Activated naive CD8-positive, alpha-beta T cell treated with anti-CD3 and anti-CD28 coated beads, Interleukin-2, amount 10 ng/mL, durations not matched to agents 7 days and 5 days (primary cell): Measurements from ENCODE around the gene SLBP. TPM values are rescaled to one million over a fixed set of nuclear protein-coding genes. Genes with fewer than 3 reads are reported as not detected.
"Not testable (repeated sequence)": the region's sequence is repeated elsewhere in the genome, so short reads cannot be mapped to it uniquely, and the experiment has no call there.

ENCODE experiments used
- ATAC-seq: fragments of 150-1000 bp; cut with Tn5 transposase; one replicate; pipeline ENCODE4 v1.10.0; 2021; ENCODE audit warnings: low read depth, moderate library complexity
- POLR2A ChIA-PET: fragments of 350-600 bp; sonication (Branson Sonifier 250); formaldehyde crosslinking; loops from one replicate; lab custom pipeline; 2021; ENCODE audit warnings: antibody characterized with exemption; lab: Charles Lee
- DNase-seq: peaks from one replicate; pipeline ENCODE4 v3.0.0; 2021
- H3K27ac Mint-ChIP-seq: one replicate; pipeline ENCODE4 v1.8.0; 2022; ENCODE audit warnings: mild to moderate bottlenecking, mixed read lengths
- H3K27me3 Mint-ChIP-seq: one replicate; pipeline ENCODE4 v1.8.0; 2022; ENCODE audit warnings: mild to moderate bottlenecking, moderate library complexity, mixed read lengths
- H3K36me3 Mint-ChIP-seq: one replicate; pipeline ENCODE4 v1.8.0; 2021; ENCODE audit warnings: mild to moderate bottlenecking, mixed read lengths
- H3K4me1 Mint-ChIP-seq: one replicate; pipeline ENCODE4 v1.8.0; 2021; ENCODE audit warnings: mixed read lengths
- H3K4me3 Mint-ChIP-seq: one replicate; pipeline ENCODE4 v1.8.0; 2022; ENCODE audit warnings: mild to moderate bottlenecking, moderate library complexity, mixed read lengths
- H3K9me3 Mint-ChIP-seq: one replicate; pipeline ENCODE4 v1.8.0; 2021; ENCODE audit warnings: mixed read lengths
- total RNA-seq, 2 experiments: library from RNA; stranded (reverse); gene quantifications; one replicate each; pipeline ENCODE4 v1.2.3, GENCODE V29; 2021

SLBP gene
- total RNA-seq, 2 experiments from 2014 or later, result 99.7 to 103 TPM

- ATAC-seq, result no peak
- Mint-ChIP-seq H3K4me3 (no peak overlapping the region), H3K9me3 (no peaks in the 10 kb centered on the region), H3K27me3 (no peaks in the 10 kb centered on the region), H3K4me1 (peaks cover 49% of the 10 kb centered on the region), H3K36me3 (peaks cover 34% of the 10 kb centered on the region), H3K27ac (no peak overlapping the region)
- DNase-seq, result no peak
- POLR2A ChIA-PET, result interaction anchor here (1.7 kb wide), 1 partner anchor 15 kb away, joined by 6 read pairs; the partner anchor contains the start of genes TACC3 and TMEM129
Measured at GRCh38 chr4:1705732-1706131, 6.4 kb downstream of the SLBP start.

GRCh38 chr4:1703867-1704266 lies 8.3 kb downstream of the SLBP start:
- Mint-ChIP-seq H3K9me3 (no peaks in the 10 kb centered on the region), H3K4me3 (no peak overlapping the region), H3K27ac (peak overlapping the region; percentile 45), H3K27me3 (no peaks in the 10 kb centered on the region), H3K36me3 (peaks cover 33% of the 10 kb centered on the region), H3K4me1 (peaks cover 37% of the 10 kb centered on the region)
- POLR2A ChIA-PET, result interaction anchor here (1.0 to 1.2 kb wide), 2 partner anchors 9 to 19 kb away, joined by 3 read pairs; partner anchors contain the start of gene SLBP
- ATAC-seq (no peak), DNase-seq (no peak)

DNA sequence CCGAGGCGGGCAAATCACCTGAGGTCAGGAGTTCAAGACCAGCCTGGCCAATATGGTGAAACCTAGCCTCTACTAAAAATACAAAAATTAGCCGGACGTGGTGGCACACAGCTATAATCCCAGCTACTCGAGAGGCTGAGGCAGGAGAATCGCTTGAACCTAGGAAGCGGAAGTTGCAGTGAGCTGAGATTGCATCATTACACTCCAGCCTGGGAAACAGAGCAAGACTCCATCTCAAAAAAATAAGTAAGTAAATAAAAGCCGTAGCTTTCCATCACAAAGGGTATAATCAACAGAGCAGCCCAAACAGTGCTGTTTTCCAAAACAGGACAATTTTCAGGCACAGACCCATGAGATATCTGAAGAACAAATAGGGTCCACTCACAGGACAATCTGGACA lies 10.4 kb downstream of the SLBP start:
- not testable (repeated sequence) for H3K9me3 Mint-ChIP-seq, DNase-seq, H3K27me3 Mint-ChIP-seq, H3K27ac Mint-ChIP-seq, H3K4me3 Mint-ChIP-seq, ATAC-seq
- H3K36me3 Mint-ChIP-seq, result peaks cover 30% of the 10 kb centered on the region
- peaks cover 27% of the 10 kb centered on the region for H3K4me1 Mint-ChIP-seq
- POLR2A ChIA-PET, result interaction anchor here (0.7 to 1.4 kb wide), 2 partner anchors 10 to 42 kb away, joined by 5 to 7 read pairs; partner anchors contain the start of gene SLBP

DNA sequence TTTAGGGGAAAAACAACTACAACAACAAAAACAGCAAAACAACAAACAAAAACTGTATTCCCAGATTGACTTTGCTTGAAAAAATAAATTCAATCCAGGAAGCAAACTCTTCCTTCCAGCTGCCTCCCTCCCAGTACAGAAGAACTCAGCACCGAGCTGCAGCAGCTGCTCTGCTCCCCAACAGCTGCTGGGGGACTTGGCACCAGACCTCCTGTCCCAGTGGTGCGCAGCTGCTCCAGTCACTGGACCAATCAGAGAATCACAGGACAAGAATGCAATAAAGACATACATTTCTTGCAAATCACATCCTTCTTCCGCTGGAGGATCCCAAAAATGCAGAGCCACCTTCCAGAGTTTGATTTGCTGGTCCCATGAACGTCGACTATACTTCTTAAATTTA lies 16.2 kb downstream of the SLBP start:
- no peak overlapping the region for H3K4me3 Mint-ChIP-seq
- H3K27ac Mint-ChIP-seq, result no peak overlapping the region
- ATAC-seq, result no peak

GRCh38 chr4:1693131-1693896 lies 18.8 kb downstream of the SLBP start:
- Mint-ChIP-seq H3K4me1 (peaks cover 3% of the 10 kb centered on the region), H3K36me3 (peaks cover 31% of the 10 kb centered on the region), H3K27me3 (no peaks in the 10 kb centered on the region), H3K27ac (peak overlapping the region; percentile 49), H3K9me3 (no peaks in the 10 kb centered on the region), H3K4me3 (no peak overlapping the region)
- peak; percentile 93 for ATAC-seq
- POLR2A ChIA-PET, result interaction anchor here (1.0 to 3.5 kb wide), 5 partner anchors 16 to 36 kb away, joined by 7 to 49 read pairs (median 14); partner anchors contain the start of genes SLBP, TACC3 and TMEM129
- peak; percentile 78 for DNase-seq

More for the DNA sequence above, 16.2 kb downstream of the SLBP start:
- POLR2A ChIA-PET, result interaction anchor here (0.7 kb wide), 1 partner anchor 974 kb away, joined by 4 read pairs; no protein-coding TSS in a partner anchor
- Mint-ChIP-seq H3K9me3 (no peaks in the 10 kb centered on the region), H3K27me3 (no peaks in the 10 kb centered on the region), H3K36me3 (peaks cover 33% of the 10 kb centered on the region), H3K4me1 (peaks cover 6% of the 10 kb centered on the region)
- DNase-seq, result no peak

GRCh38 chr4:1691737-1692373 lies 20.3 kb downstream of the SLBP start:
- POLR2A ChIA-PET, result interaction anchor here (1.1 to 3.5 kb wide), 2 partner anchors 20 to 30 kb away, joined by 7 to 49 read pairs; partner anchors contain the start of genes SLBP, TACC3 and TMEM129
- peaks cover 26% of the 10 kb centered on the region for H3K36me3 Mint-ChIP-seq
- DNase-seq (no peak), ATAC-seq (no peak)
- H3K27me3 Mint-ChIP-seq, result no peaks in the 10 kb centered on the region
- H3K4me1 Mint-ChIP-seq, result peaks cover 3% of the 10 kb centered on the region
- H3K4me3 Mint-ChIP-seq, result no peak overlapping the region
- no peak overlapping the region for H3K27ac Mint-ChIP-seq
- H3K9me3 Mint-ChIP-seq, result no peaks in the 10 kb centered on the region

- DNase-seq, result no peak
- H3K36me3 Mint-ChIP-seq, result peaks cover 23% of the 10 kb centered on the region
- H3K9me3 Mint-ChIP-seq, result no peaks in the 10 kb centered on the region
- peaks cover 3% of the 10 kb centered on the region for H3K4me1 Mint-ChIP-seq
- H3K27me3 Mint-ChIP-seq, result no peaks in the 10 kb centered on the region
- no peak for ATAC-seq
- no peak overlapping the region for H3K4me3 Mint-ChIP-seq
- POLR2A ChIA-PET, result no interaction called here
- H3K27ac Mint-ChIP-seq, result peak overlapping the region; percentile 53
Measured at GRCh38 chr4:1690698-1691097, 21.4 kb downstream of the SLBP start.

DNA sequence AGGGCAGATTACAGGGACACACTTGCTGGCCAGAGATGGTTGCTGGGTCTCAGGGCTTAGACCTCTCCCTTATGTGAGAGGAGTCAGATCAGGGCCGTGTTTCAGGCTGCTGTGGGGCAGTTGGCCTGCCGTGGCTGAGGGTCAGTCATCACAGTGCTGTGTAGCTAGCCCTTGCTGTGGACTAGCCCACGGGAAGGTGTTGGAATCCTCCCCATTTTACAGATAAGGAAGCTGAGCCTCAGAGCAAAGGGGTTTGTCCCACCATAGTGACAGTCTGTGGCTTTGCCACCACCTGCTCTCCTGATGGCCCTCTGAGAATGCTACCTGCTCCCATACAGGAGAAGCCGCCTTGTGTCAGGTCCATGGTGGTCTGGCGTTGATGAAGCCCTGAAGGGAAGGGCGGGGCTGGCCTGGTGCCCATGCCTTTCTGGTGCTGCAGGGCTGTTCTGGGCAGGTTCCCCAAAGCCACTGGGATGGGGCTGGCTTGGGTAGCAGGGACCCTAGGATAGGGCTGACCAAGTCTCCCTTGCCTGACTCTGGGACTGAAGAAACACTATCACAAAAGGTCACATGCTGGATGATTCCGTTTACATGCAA lies 25.6 kb downstream of the SLBP start:
- DNase-seq (no peak), ATAC-seq (no peak)
- POLR2A ChIA-PET, result no interaction called here
- Mint-ChIP-seq H3K4me3 (no peak overlapping the region), H3K27me3 (peaks cover 7% of the 10 kb centered on the region), H3K4me1 (peaks cover 8% of the 10 kb centered on the region), H3K9me3 (no peaks in the 10 kb centered on the region), H3K36me3 (peaks cover 5% of the 10 kb centered on the region), H3K27ac (peak overlapping the region; percentile 12)

- ATAC-seq (no peak), DNase-seq (no peak)
- POLR2A ChIA-PET, result interaction anchor here (0.6 kb wide), 1 partner anchor 160 kb away, joined by 3 read pairs; no protein-coding TSS in a partner anchor
- H3K9me3 Mint-ChIP-seq, result no peaks in the 10 kb centered on the region
- no peak overlapping the region for H3K4me3 Mint-ChIP-seq
- peaks cover 8% of the 10 kb centered on the region for H3K4me1 Mint-ChIP-seq
- H3K27me3 Mint-ChIP-seq, result peaks cover 7% of the 10 kb centered on the region
- no peak overlapping the region for H3K27ac Mint-ChIP-seq
- peaks cover 3% of the 10 kb centered on the region for H3K36me3 Mint-ChIP-seq
Measured at GRCh38 chr4:1685235-1686150, 26.6 kb downstream of the SLBP start.

DNA sequence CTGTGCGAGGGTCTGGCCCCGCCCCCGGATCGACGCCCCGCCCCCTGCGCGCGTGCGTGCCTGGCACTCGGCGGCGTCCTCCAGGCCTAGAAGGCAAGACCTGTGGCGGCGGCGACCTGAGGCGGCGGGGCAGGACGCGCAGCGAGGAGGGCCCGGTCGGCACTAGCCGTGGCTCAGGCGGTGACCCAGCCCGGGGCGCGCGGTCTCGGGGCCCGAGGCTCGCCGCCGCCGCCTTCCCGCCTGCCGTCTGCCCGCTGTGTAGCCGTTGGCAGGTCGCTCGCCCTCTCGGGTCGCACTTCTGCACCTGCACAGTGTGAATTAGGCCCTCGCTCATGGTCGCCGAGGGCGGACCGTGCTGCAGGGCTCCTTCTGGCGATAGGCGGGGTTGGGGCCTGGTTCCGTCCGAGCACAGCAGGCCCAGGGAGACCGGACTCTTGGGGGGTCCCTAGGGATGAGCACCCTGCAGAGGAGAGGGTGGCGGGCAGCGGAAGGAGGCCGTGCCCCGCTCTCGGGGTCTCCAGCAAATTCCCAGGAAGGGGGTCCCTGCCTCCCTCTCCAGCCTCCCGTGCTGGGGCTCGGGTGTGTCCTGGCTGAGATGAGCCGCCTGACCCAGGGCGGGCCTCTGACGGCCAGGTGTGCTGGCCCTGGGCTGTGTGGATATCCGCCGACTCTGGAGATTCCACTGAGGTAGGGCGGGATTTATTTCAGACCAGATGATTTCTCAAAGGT lies 27.4 kb downstream of the SLBP start:
- POLR2A ChIA-PET, result interaction anchor here (0.6 kb wide), 1 partner anchor 161 kb away, joined by 3 read pairs; no protein-coding TSS in a partner anchor
- Mint-ChIP-seq H3K27ac (no peak overlapping the region), H3K27me3 (peaks cover 7% of the 10 kb centered on the region), H3K4me1 (peaks cover 8% of the 10 kb centered on the region), H3K9me3 (no peaks in the 10 kb centered on the region), H3K36me3 (no peaks in the 10 kb centered on the region), H3K4me3 (peak overlapping the region; percentile 49)
- ATAC-seq (no peak), DNase-seq (peak; percentile 99)

GRCh38 chr4:1683736-1684505 lies 28.2 kb downstream of the SLBP start, which contains the start of gene FAM53A:
FAM53A (minus strand) TSS chr4:1684313; CDS start chr4:1668741, 15,572 bp downstream.
- POLR2A ChIA-PET, result interaction anchor here (1.1 to 1.6 kb wide), 2 partner anchors 28 to 37 kb away, joined by 3 to 4 read pairs; partner anchors contain the start of genes SLBP, TACC3 and TMEM129
- peak within 1 kb of the TSS; percentile 73 for H3K27ac Mint-ChIP-seq
- peaks cover 7% of the 10 kb centered on the region for H3K27me3 Mint-ChIP-seq
- no peaks in the 10 kb centered on the region for H3K36me3 Mint-ChIP-seq
- DNase-seq, result no peak
- ATAC-seq, result peak; percentile 88
- peaks cover 8% of the 10 kb centered on the region for H3K4me1 Mint-ChIP-seq
- no peaks in the 10 kb centered on the region for H3K9me3 Mint-ChIP-seq
- H3K4me3 Mint-ChIP-seq, result peak within 1 kb of the TSS; percentile 81
